H1 (cell line): ENCODE results near the gene LCOR. TPM values are rescaled to one million over a fixed set of nuclear protein-coding genes. Genes with fewer than 3 reads are reported as not detected.

Experiments used
- CEBPB ChIP-seq: IDR thresholded peaks from 2 replicates; pipeline ENCODE4 v1.6.1; 2012; ENCODE audit warnings: low read depth, low read length
- SIRT6 ChIP-seq: IDR thresholded peaks from one replicate; pipeline ENCODE4 v1.7.1; 2012; ENCODE audit warnings: low read length, inconsistent platforms
- ZNF274 ChIP-seq: IDR thresholded peaks from 2 replicates; pipeline ENCODE4 v1.7.0; 2012; ENCODE audit warnings: low read length, borderline replicate concordance; ENCODE audit errors: extremely low read depth
- polyA plus RNA-seq, 7 experiments: library from polyadenylated mRNA; depleted of rRNA in 3 of 7; stranded (reverse) in 5 of 7; unstranded in 2 of 7; fragments of >200 nt in 5 of 7; fragments of 200-250 nt in 2 of 7; gene quantifications; 1 replicate in 5 of 7; 2 replicates in 1 of 7; 4 replicates in 1 of 7; pipeline versions ENCODE4 v1.2.1 to v1.2.3, GENCODE V29; 2011 to 2013; ENCODE audit warnings: missing spikeins in 2 of 7, mixed read lengths in 2 of 7
- total RNA-seq: library from RNA; stranded (reverse); fragmentation: NEBNext Ultra II Directional; extraction: Animal tissue kit (Norgen Biotek cat#: 25700); gene quantifications from 2 replicates; pipeline ENCODE4 v1.2.1, GENCODE V29; 2021

Gene LCOR
- total and polyA plus RNA-seq, 2 of the 8 experiments (the other 6 are each of a cell fraction or from before 2014, with no cell fraction given): 4.7 to 25.5 TPM

DNA sequence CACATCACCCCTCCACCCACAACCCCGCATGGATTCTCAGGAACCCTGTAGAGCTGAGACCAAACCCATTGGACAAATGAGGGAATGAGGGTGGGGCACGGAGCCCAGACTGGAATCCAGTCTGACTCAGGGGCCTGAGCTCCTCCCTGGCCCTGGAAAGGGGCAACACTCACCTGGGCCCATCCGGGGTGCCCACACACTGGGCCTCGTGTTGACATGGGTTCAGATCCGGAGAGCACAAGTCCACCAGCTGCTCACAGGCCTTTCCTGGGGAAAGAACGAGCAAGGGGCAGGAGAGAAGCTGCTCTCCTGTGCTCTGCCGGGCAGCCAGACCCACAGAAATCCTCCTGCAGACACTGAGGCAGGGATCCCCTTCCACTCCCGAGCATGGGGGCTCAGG lies 181.5 kb downstream of the LCOR start (continued):
- TF ChIP-seq SIRT6 (no peak), CEBPB (no peak), ZNF274 (no peak)
